A172 (cell line): ENCODE data around the gene ACIN1. TPM values are rescaled to one million over a fixed set of nuclear protein-coding genes. Genes with fewer than 3 reads are reported as not detected.

Source experiments
- DNase-seq: peaks from one replicate; pipeline ENCODE4 v3.0.0-alpha.2; 2015; ENCODE audit warnings: low spot score
- total RNA-seq: library from RNA; depleted of rRNA; stranded (reverse); fragments of >200 nt; shearing (Covaris generic); gene quantifications from 2 replicates; pipeline ENCODE4 v1.2.3, GENCODE V29; 2014; rRNA removed

The ACIN1 gene, protein sequence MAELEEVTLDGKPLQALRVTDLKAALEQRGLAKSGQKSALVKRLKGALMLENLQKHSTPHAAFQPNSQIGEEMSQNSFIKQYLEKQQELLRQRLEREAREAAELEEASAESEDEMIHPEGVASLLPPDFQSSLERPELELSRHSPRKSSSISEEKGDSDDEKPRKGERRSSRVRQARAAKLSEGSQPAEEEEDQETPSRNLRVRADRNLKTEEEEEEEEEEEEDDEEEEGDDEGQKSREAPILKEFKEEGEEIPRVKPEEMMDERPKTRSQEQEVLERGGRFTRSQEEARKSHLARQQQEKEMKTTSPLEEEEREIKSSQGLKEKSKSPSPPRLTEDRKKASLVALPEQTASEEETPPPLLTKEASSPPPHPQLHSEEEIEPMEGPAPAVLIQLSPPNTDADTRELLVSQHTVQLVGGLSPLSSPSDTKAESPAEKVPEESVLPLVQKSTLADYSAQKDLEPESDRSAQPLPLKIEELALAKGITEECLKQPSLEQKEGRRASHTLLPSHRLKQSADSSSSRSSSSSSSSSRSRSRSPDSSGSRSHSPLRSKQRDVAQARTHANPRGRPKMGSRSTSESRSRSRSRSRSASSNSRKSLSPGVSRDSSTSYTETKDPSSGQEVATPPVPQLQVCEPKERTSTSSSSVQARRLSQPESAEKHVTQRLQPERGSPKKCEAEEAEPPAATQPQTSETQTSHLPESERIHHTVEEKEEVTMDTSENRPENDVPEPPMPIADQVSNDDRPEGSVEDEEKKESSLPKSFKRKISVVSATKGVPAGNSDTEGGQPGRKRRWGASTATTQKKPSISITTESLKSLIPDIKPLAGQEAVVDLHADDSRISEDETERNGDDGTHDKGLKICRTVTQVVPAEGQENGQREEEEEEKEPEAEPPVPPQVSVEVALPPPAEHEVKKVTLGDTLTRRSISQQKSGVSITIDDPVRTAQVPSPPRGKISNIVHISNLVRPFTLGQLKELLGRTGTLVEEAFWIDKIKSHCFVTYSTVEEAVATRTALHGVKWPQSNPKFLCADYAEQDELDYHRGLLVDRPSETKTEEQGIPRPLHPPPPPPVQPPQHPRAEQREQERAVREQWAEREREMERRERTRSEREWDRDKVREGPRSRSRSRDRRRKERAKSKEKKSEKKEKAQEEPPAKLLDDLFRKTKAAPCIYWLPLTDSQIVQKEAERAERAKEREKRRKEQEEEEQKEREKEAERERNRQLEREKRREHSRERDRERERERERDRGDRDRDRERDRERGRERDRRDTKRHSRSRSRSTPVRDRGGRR
- total RNA-seq, result 53.6 and 58.8 TPM in 2 replicates

DNA sequence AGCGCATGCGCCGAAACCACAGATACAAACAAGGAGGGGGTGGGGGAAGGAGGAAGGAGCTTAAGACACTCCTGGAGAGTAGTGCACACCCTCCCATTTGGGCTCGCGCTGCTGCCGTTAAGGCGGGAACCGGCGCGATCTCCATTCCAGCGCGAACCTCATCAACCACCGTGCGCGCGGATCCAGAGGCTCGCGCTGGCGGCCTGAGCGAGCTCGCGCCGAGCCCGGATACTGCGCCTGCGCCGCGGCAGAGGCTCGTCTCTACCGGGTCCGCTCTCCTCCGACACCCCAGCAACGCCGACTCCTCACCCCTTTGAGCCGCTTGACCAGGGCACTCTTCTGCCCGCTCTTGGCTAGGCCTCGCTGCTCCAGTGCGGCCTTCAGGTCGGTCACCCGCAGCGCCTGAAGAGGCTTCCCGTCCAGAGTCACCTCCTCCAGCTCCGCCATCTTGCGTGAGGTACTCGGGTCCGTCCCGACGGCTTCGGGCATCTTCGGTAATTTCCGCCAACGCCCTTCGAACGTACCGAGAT is at the start of gene ACIN1:
Gene ACIN1 (minus strand): TSS at position 471 of the 530 bp plus-strand sequence. CDS start 24 bp downstream, at position 447.
- DNase-seq, result peak; percentile 56

DNA sequence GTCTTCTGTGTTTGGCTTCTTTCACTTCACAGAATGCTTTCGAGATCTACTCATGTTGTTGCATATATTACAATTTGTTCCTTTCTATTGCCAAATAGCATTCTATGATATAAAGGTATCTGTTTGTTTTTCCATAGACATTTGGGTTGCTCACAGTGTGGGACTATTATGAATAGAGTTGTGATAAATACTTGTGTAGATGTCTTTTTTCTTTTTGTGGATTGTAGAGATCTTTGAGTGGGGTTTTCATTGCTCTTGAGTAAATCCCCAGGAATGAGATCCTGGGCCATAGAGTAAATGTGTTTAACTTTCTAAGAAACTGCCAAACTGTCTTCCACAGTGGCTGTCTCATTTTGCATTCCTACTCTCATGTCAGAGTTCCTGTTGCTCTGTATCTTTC is 49.0 kb upstream of the ACIN1 start:
- DNase-seq, result no peak

DNA sequence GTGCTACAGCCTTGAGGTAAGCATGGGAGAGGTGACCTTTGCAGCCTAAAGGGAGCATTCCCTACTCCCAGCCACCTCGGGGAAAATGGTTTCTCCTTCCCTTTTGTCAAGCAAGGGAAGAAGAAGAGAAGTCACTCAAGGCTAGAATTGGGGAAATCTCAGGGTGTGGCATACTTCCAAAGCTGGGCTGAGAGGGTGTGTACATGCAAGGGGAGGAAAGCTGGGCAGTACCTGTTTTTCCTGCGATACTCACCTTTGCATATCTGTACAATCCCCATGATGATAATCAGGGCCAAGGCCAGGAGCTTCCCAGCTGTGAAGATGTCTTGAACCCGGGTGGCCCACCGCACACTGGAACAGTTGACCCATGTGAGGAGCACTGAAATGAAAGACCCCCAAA is 47.9 kb upstream of the ACIN1 start:
- DNase-seq, result no peak

DNA sequence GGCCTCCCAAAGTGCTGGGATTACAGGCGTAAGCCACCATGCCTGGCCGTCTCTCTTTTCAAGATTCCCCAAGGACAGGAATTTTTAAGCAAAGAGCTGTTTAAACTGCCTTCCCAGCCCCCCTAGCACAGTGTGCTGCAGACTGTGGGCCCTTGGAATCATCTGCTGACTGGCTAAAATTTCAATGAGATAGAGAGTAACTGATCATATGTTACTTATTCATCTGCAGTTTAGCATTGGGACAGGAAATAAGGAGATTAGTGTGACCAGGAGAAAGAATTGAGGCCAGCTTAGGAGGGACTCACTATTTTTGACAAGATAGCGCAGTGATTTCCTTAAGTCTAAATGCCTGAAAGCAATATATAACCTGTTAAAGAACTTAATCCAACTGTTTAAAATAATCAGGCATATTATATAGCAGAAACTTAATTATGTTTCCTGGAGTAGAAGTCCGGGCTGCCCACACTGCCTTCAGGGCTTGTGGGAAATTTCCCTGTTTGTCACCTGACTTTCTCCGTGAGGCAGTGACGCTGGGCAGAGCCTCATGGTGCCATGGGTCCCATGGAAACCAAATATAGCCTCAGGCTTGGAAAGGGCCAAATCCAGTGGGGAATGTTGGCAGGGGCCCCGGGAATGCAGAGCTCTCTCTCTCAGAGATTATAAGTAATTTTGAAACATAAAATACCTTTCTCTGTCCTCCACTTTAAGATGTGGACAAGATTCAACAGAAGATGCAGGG is 46.9 kb upstream of the ACIN1 start:
- peak; percentile 66 for DNase-seq

DNA sequence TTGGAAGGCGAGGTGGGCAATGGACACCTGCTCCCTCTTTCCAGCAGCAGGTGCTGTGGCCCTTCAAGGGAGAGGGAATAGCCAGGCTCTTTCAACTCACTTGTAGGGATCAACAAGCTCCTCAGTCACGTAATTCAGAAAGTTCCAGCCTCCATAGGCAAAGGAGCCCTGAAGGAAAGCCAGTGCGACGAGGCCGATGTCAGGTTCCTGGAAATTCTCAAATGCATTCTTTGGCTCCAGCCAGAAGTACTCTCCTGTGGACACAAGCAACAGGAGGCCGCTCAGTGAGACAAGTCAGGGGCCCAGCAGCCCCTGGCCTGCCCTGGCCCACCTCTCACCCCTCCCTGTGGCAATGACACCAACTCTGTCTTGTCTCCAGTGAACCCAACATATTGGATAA is 45.4 kb upstream of the ACIN1 start:
- no peak for DNase-seq

DNA sequence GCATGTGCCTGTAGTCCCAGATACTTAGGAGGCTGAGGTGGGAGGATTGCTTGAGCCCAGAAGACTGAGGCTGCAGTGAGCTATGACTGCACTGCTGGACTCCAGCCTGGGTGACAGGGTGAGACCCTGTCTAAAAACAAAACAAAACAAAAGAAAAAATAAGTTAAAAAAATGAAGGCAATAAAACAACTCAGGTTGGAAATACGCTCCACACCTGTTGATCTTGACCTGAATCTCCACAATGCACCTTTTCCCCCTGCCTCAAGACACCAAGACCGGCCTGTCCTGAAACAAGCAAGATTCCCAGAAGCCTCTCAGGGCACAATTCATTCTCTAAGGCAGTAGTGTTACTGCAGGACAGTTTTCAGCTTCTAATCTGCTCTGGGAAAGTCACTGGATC is 44.9 kb upstream of the ACIN1 start:
- no peak for DNase-seq

DNA sequence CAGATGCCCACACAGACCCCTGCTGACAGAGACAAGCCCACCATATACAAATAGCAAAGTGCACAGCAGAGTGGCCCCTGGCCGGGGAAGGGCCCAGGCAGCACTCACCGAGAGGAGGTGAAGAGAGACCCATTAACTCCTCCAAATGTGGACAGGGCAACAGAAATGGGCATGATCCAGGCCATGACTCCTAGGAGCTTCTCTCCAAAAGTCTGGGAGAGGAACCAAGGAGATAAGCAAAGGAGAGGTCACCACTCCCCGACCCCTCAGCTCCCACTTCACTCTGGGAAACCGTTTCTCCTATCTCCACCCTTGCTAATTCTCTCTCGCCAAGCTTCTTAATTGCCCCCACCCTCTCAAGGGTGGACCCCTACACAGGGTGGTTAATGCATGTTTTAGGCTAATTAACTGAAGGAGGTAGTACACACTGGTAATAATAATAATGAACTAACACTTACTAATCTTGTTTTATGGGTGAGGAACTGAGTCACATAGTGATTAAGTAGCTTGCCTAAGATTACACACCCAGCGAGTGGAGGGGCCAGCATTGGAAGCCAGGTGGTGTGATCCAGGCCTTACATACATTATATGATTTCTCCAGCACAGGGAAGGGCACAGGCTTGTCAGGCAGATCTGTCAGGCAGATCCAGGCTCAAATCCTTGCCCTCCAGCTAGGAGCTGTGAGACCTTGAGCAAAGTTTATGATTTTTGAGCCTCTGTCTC is 43.0 kb upstream of the ACIN1 start:
- no peak for DNase-seq

DNA sequence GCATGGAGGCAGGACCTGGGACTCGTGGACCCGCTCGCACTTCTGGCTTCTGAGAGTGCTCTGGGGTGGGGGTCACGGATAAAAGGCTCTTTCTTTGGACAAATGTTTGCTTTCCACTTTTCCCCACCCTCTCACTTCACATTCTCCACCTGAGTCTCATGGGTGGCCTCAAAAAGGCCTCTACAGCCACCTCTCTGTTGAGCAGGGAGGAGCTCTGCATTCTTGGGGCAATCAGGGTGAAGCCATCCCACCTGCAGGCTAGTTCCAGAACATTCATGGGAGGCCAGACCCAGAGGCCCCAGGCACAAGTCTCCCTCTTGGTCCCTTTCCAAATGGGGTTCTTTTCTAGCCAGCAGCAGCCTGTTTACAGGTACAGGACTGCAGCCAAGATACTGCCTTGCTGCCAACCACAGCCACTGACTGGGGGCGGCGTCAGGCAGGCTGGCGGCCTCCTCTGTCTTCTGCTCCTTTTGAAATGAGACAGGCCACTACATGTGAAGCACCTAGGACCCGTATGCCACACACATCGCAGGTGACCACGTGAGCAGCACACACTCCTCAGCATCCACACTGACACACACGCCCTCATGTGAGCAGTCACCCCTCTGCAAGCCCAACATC is 42.4 kb upstream of the ACIN1 start:
- DNase-seq, result no peak

DNA sequence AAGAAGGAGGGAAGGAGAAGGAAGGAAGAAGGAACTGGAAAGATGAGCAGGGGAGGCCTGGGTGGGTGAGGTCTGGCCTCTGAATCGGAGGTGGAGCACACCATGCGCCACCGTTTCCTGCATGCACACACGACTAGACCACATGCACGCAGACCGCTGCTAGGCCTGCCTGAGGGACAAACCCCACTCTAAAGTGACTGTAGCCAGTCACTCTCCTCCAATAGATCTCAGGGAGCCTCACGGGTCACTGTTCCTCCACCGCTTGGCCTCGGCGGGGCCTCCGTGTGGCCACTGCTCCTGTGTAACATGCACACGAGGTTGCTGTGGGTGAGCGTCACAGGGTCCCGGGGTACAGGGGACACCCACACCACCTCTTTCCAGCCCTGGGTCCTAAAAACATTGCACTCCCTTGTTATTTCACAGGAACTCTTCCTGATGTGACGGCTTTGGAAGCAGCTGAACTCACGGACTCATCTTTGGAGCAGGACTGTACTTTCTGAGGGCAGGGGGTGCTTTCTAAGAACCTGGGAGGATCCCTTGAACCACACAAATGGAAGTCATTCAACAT is 41.7 kb upstream of the ACIN1 start:
- DNase-seq, result no peak

DNA sequence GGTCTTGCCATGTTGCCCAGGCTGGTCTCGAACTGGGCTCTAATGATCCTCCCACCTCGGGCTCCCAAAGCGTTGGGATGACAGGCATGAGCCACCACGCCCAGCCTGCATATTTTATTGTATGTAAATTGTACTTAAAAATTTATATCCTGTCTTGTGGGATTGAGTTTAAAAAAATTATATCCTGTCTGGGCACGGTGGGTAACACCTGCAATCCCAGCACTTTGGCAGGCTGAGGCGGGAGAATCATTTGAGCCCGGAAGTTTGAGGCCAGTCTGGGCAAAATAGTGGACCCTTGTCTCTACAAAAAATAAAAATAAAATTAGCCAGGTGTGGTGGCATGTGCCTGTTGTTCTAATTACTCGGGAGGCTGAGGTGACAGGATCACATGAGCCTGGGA is 38.0 kb upstream of the ACIN1 start:
- no peak for DNase-seq

DNA sequence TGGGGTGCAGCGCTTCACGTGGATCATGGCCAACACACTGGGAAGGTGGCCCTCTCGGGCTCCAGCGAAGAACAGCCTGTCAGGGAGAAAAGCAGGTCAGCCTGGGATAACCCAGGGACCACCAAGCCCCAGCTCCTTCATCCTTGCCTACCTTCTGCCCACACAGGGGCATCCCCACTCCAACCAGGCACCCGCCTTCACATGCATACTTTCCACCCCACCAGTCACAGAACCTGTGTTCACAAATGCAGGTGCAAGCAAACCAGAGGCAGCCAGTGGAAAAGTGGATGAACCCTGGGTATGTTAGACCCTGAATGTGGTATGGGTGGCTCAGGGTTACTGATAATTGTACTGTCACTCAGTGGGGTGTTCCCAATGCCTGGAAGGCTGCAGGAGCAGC is 36.5 kb upstream of the ACIN1 start:
- DNase-seq, result no peak

DNA sequence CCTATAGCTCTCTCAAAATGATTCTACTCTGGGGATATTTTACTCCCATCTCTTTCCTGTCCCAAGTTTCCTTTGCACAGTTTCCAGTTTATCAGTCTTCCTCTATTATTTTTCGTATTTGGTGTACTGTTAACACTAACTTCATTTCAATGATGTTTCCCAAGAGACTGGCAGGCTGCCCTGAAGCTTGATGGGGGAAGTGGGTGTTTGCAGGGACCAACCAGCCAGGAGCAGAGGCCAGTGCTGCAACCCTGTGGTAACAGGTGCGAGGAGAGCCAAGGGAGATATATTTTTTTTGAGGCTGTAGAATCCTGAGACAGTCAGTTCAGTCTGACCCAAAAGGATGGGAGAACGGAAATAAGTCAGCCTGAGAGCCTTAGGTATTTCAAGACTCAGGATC is 35.9 kb upstream of the ACIN1 start:
- DNase-seq, result no peak

DNA sequence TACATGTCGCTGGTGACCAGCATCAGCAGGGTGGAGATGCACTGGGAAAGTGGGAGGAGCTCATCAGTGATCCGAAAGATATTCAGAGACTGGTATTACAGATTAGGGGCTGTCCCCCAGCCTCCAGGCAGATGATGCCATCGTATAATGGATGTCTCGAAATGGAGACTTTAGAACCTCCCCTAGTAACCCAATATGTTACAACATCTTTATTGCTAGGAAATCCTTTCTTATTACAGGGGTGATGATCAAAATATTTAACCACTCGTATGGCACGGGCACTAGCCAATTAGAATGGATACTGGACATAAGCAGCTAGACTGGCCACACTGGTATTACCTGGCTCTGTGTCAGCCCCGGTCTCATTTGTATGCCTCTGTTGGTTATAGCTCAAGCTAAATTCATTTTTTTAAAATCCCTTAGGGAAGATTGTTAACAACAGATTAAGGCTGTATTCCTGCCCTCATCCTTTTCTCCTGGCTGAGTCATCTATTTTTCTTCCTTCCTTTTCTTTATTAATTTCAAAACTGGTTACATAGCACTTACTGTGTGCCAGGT is 34.9 kb upstream of the ACIN1 start:
- no peak for DNase-seq

DNA sequence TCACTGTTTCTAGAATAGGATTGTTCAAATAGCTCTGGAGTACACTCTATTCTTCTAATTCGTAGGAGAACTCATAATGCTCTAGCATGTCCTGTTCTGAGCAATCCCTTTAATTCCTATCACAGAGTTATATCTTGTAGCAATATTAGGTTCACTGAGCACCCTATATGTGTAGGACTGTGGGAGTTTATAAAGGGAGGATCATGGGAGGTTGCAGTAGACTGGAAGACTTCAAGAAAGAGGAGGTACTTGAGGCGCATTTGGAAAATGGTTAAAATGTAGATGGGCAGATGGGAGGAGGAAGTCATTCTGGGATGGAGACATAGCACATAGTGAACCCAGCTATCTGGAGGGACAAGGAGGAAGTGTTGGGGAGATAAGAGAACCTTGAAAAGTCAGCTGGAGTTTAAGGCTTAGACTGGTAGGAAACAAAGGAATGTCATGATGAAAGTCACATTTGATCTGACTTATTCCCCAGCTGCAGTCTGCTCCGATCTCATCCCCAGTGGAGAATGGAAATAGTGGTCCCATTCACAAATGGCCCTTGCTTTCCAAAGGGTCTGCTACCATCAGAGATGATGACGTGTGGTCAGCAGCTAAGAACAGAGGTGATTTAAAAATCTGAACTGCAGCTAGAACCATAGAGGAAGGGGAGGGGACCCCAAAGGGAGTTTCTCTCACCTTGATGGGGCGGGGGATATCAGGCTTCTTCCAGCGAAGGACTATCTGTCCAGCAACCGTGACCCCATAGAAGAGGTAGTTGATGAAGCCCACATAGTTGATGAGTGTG is 34.2 kb upstream of the ACIN1 start:
- DNase-seq, result no peak

DNA sequence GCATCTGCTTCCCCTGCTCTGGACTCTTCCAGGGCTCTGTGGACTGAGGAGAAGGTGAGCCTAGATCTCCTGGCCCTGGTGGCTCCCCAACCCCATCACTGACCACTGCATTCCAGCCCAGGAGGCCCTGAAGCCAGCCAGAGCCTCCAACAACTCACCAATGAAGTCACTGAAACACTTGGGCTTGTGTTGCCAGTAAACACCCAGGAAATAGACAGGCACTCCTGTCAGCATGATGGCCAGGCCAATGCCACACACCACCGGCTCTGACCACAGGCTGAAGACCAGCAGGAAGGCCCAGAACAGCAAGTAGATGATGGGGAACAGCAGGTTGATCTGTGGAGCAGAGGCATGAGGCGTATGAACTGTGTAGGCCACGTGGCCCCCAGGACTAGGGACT is 32.9 kb upstream of the ACIN1 start:
- no peak for DNase-seq

DNA sequence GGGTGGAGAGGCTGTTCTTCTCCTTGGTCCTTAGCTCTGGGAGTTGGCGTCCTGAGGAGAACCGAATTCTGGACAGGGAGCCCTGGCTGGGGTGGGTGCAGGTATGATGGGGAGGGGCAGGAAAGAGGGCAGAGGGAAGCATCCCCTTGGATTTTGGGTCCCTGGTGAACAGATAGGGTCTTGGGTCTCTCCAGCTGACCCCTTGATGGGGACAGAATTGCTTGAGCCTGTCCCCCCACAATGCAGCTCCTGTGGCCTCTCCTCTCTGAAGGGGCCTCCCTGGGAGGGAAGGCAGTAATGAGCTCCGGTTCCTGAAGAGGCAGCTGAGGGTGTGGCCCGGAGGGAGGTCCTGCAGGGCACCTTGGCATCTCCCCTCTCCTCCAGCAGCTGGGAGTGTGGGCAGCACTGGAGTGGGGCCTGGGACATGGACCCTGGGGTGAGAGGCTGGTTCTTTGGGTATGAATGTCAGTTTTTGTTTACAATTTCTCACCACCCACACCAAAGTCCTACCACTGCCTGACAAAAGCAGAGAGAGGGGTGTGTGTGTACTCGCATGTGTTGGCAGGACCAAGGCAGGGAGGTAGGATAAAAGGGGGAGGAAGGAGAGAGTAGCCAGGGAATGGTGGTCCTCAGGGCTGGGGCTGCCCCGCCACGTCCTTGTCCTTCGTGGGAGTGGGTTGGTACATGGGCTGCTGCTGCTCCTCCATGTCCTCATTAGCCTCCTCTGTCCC is 31.8 kb upstream of the ACIN1 start:
- DNase-seq, result no peak

DNA sequence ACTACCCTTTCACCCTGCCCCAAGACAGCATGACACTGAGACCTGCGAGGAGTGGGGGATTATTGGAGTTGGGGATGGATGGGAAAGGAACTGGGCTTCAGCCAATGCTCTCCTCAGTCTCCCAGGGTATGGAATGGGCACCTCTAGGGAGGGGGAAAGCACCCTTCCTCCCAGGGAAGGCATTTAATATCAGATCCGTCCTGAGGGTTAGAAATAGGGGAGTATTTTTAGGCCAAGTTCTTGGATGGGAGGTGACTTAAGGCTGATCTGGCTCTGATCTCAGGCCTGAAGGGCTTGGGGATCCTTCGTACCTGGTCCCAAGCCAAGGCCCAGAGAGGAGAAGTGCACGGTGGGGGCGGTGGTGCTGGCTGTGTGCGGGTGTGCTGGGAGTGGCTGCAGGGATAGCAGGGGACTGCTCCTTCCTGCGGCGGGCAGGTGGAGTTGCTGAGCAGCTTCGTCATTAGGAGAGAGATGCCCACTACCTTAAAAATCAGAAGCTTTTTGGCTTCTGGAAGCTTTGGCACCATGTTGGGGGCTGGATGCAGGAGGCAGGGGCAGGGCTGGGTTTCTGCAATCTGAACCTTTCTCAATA is 31.1 kb upstream of the ACIN1 start:
- DNase-seq, result no peak
